Stimulated activated CD4-positive, alpha-beta T cell treated with anti-CD3 and anti-CD28 coated beads, Interleukin-2, amount 100 ng/mL, for 48 hours (primary cell): Measurements from ENCODE around the gene PLTP.
"Not testable (repeated sequence)": the region's sequence is repeated elsewhere in the genome, so short reads cannot be mapped to it uniquely, and the experiment has no call there.

Experiments
- DNase-seq, 2 donors: peaks; one replicate each; pipeline ENCODE4 v3.0.0-alpha.2; 2020

The PLTP gene

DNA sequence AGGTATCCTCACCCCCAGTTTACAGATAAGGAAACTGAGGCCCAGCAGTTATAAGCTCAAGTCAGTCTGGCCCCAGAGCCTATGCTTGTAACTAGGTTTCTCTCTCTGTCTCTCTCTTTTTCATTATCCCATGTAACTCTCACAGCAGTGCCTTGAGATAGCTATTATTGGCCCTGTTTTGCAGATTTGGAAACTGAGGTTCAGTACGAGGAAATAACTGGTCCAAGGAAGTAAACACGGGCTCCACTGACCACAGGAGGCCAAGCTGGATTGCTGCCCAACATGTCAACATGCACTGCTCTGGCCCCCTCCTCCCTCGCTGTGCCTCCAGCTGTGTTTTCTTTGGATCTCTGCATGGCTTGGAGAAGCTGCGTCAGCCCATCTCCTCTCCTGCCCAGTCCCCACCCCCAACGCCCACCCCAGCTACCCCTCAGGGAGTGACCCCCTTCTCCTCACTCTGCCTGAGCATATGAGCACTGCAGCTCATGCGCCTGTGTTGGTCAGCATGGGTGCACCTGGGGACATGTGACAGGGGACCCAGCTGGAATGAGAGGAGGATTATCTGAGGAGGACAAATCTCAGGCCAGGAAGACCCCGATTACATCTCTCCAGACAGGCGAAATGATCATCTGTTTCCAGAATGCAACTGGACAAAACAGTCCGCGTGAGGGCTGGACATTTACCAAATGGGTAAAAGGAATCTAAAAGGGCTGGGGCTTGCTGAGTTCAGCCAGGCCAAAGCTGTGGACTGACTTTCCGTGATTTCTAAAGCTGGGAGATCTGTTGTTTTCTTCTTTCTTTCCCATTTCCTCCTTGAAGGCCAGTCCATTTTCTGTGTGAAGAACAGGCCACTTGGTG is 7.8 kb upstream of the PLTP start:
- no peak for DNase-seq

- no peak for DNase-seq
Observed at GRCh38 chr20:45918779-45919537, 7.0 kb upstream of the PLTP start.

GRCh38 chr20:45918182-45918737 is 6.3 kb upstream of the PLTP start:
- no peak for DNase-seq

DNA sequence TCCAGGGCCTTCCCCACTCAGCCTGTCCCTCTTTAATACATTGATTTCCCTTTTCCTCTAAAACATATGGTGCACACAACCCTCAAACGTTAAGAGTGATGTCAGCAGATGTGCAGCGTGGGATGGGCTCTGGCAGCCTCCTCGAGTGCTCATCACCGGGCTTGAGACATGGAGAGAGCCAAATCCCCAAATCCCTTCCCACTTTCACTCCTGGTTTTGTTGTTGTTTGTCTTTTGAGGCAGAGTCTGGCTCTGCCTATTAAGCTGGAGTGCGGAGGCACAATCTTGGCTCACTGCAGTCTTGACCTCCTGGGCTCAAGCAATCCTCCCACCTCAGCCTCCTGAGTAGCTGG is 5.8 kb upstream of the PLTP start:
- DNase-seq, result no peak

DNA sequence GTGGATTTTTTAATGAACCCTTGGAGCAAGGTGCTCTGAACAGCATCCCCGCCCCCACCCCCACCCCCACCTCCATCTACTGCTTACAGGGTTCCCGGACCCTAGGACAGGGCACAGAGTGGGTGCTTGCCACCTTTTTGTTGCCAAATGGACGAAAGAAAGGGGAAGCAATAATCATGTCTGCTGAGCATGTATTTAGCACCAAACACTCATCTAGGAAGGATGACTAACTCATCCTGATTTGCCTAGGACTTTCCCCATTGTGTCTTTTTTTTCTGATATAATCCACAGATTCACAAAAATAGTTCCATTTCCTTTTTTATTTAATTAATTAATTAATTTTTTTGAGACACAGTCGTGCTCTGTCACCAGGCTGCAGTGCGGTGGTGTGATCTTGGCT is 1.2 kb upstream of the PLTP start:
- no peak for DNase-seq

GRCh38 chr20:45912344-45912682 is 358 bp upstream of the PLTP start:
- DNase-seq, result no peak

- DNase-seq, result peak; percentile 95 to 99
Observed at GRCh38 chr20:45910670-45911485, 1.1 kb downstream of the PLTP start.

- no peak for DNase-seq
Observed at GRCh38 chr20:45909817-45910669, 1.9 kb downstream of the PLTP start.

- DNase-seq, result no peak
Observed at GRCh38 chr20:45909336-45909808, 2.6 kb downstream of the PLTP start.

DNA sequence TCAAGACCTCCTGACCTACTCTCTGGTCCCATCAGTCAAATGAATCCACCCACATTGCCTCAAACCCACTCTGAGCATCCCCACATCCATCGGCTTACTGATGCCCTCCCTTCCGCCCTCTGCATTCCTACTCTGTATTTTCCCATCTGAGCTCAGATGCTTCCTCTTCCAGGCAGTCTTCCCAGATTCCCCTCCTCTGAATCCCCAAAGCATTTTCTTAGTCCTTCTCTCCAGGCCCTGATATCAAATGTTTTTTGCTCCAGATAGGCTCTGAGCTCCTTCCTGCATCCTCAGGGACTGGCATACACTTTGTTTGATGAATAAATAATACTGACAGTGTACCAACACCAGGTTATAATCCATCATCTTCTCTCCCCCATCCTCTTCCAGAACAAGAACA is 3.9 kb downstream of the PLTP start:
- no peak for DNase-seq

DNA sequence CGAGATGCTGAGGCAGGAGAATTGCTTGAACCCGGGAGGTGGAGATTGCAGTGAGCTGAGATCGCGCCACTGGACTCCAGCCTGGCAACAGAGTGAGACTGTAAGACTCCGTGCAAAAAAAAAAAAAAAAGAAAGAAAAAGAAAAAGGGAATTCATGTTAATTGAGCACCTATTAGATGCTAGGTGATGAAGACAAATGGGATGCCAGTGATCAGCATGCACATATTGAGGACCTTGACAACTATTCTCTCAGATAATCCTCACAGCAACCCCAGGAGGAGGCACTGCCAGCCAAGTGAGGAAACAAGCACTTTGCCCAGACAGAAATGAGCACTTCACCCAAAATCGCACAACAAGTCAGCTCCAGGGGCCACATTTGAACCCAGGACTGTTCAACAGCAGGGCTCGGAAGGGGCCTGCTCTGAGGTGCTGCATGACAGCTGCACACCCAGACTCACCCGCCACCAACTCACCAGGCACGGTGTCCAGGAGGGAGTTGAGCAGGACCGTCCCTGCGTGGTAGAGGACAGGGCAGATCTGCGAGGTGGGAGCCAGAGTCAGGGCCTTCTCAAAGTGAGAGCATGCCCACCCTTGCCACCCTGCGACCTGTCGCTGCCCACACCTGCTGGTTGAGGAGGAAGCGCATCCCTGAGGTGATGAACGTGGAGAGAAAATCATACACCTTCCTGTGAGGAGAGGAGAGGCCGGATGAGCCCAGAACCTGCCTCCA is 4.6 kb downstream of the PLTP start:
- DNase-seq, result no peak

DNA sequence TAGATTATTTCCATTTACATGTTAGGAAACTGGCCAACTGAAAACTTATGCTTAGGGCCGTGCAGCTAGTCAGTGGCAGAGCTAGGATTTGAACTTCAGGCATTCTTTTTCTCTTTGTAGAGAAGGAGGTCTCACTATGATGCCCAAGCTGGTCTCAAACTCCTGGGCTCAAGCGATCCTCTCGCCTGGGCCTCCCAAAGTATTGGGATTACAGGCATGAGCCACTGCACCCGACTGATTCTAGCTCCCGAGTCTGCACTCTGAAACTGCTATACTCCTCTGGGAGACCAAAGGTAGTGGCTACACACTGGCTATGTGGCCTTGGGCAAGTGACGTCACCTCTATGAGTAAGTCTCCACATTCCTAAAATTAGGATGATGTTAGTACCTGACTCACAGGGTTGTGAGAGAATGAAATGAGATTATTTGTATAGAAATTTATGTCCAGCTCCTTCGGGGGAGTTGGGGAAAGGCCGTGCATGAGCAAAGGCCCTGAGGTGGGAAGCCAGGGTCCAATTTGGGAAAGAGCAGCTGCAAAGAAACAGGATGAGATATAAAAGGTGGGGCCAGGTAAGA is 6.4 kb downstream of the PLTP start:
- DNase-seq, result no peak

DNA sequence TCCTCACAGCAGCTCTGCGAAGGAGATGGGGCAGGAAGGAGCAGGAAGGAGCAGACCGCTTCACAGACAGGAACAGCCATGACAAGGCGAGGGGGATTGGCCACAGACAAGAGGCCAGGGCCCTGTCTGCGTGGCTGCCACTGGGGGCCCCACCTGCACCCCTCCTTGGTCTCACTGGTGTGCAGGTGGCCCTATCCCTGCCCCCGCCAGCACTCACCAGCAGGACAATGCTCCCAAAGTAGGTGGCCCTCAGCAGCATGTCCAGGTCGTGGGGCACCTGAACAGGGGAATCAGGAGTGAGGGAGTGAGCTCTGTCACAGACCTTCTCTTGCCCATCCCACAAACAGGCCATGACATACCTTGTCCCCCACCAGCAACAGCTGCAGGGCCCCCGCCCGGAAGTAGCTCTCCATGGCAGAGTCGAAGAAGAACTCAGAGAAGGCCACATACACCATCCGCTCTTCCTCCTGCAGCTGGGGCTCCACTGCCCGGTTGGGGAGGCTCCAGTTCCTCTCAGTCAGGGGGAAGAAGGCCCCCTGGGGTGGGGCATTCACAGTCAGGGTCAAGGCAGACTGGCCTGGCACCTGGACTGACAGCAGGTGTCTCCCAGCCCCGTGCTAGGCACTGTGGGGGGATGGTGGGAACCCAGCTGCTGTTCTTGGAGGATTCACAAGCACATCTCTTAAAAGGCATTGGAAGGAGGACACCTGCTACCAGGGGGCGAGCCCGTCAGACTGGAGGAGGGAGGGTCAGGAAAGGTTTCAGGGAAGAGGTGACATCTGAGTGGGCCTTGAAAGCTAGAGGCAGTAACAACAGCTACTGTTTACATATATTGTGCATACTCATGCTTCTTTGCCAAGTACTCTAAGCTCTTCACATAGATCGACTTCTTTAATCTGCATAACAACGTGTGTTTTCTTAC is 7.1 kb downstream of the PLTP start:
- DNase-seq, result no peak

DNA sequence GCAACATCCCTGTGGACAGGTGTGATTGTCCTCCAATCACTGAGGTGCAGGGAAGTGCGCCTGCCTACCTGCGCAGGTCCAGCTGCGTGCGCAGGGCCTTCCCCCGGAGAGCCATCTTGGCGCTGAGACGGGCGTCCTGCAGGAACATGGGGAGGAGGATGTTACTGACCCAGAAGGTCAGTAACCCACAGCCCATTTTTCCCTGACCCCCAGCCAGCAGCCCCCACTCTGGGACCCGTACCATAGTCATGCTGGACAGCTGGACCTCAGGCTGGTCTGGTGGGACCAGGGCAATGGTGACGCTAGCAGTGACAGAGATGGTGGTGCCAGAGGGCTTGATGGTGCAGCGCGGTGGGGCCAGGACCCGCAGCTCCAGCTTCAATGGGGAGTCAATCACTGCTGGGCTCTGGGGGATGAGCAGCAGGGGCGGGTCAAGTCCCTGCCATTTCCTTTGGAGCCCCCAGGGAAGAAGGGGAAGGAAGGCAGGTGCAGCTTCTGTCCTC is 9.7 kb downstream of the PLTP start:
- no peak for DNase-seq

- DNase-seq, result not testable (repeated sequence)
Observed at GRCh38 chr20:45901332-45901731, 10.6 kb downstream of the PLTP start.

DNA sequence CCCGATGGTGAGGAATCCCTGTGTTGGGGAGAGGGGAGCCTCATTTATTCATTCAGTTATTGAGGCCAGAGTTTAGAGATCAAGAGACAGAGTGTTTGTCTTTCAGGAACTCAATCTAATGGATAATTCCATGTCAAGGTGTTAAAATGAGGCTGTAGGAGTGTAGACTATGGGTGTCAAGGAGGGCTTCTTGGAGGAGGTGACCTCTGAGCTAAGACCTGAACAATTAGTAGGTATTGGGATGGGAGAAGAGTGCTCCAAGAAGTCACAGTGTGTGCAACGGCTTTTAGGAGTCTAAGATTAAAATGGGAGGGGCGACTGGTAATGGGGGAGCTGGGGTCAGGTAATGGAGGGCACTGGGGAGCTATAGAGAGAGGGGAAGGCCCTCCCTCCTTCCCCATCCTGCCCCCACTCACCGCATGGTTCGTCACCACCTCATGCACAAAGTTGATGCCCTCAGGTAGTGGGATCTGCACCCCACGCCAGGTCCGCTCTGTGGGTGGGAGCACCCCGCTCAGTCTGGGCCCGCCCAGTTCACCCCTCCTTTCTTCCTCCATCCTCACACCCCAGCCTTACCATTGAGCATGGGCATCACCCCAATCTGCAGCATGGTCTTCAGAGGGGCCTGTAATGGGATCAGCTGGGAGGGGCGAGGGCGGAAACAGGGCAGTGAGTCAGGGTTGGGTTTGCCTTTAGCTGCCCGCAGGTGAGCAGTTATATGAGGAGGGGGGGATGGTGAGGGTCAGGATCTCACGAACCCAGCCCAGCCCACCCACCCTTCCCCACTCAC is 12.7 kb downstream of the PLTP start:
- DNase-seq, result no peak

DNA sequence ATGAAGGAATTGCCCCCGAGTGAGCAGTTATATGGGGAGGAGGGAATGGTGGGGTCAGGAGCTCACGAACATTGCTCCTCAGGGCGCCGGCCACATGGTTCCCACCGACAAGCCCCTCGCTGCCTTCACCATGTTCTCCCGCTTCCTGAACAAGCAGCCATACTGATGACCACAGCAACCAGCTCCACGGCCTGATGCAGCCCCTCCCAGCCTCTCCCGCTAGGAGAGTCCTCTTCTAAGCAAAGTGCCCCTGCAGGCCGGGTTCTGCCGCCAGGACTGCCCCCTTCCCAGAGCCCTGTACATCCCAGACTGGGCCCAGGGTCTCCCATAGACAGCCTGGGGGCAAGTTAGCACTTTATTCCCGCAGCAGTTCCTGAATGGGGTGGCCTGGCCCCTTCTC is 13.7 kb downstream of the PLTP start:
- no peak for DNase-seq

GRCh38 chr20:45897692-45898091 is 14.3 kb downstream of the PLTP start:
- no peak for DNase-seq

- no peak for DNase-seq
Observed at GRCh38 chr20:45897289-45897688, 14.7 kb downstream of the PLTP start.
